Activated CD4-positive, alpha-beta T cell treated with anti-CD3 and anti-CD28 coated beads for 36 hours (primary cell): ENCODE data around the gene GNL2. TPM values are rescaled to one million over a fixed set of nuclear protein-coding genes. Genes with fewer than 3 reads are reported as not detected.
"Not testable (repeated sequence)": the region's sequence is repeated elsewhere in the genome, so short reads cannot be mapped to it uniquely, and the experiment has no call there.

Experiments used
- ATAC-seq: fragments of 200-7000 bp; cut with Tn5 transposase; one replicate; pipeline ENCODE4 v1.10.0; 2021; ENCODE audit warnings: mild to moderate bottlenecking, moderate library complexity
- CTCF ChIA-PET: fragments of 350-600 bp; sonication (Branson Sonifier 250); formaldehyde crosslinking; loops from one replicate; lab custom pipeline; 2021; ENCODE audit warnings: antibody characterized with exemption; lab: Charles Lee
- POLR2A ChIA-PET: fragments of 350-600 bp; sonication (Branson Sonifier 250); formaldehyde crosslinking; loops from one replicate; lab custom pipeline; 2021; ENCODE audit warnings: antibody characterized with exemption, inconsistent platforms; lab: Charles Lee
- DNase-seq: peaks from one replicate; pipeline ENCODE4 v3.0.0-alpha.2; 2020
- H3K27ac Mint-ChIP-seq: one replicate; pipeline ENCODE4 v1.8.0; 2021; ENCODE audit warnings: mixed read lengths
- H3K27me3 Mint-ChIP-seq: one replicate; pipeline ENCODE4 v1.8.0; 2021; ENCODE audit warnings: mixed read lengths
- H3K36me3 Mint-ChIP-seq: one replicate; pipeline ENCODE4 v1.8.0; 2021; ENCODE audit warnings: low read depth, mixed read lengths
- H3K4me1 Mint-ChIP-seq: one replicate; pipeline ENCODE4 v1.8.0; 2021; ENCODE audit warnings: mixed read lengths
- H3K4me3 Mint-ChIP-seq: one replicate; pipeline ENCODE4 v1.8.0; 2021; ENCODE audit warnings: mild to moderate bottlenecking, moderate library complexity, mixed read lengths
- H3K9me3 Mint-ChIP-seq: one replicate; pipeline ENCODE4 v1.8.0; 2021; ENCODE audit warnings: low read depth, mixed read lengths
- intact Hi-C, 2 experiments: fragments of 100-400 bp; cut with DNase I in 1 of 2; cut with micrococcal nuclease in 1 of 2; formaldehyde crosslinking; loops; one replicate each; pipeline versions ENCODE4 v1.14.2 to v1.15.1; 2022 to 2024; cut with DNase I, micrococcal nuclease
- total RNA-seq, 2 experiments: library from RNA; stranded (reverse); gene quantifications; one replicate each; pipeline ENCODE4 v1.2.3, GENCODE V29; 2021

GNL2 gene
- total RNA-seq, 2 experiments from 2014 or later = 82.3 to 98.8 TPM

DNA sequence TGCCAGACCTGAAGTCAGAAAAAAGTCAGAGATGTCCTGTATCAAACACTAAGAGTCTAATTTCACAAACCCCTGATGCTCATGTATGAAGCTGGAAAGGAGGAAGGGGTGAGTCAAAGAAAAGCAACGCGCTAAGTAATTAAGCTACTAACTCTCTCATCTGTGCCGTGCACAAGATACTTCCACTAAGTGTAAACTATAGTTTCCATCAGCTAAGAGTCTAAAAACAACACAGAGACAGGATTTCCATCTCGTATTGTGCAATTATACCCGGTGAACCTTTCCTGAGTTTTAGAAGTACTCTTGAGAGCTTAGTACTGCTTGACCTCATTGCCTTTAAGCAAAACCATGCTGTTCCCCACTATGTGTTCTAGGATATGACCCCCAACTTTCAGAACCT, 20.0 kb downstream of the GNL2 start:
- Mint-ChIP-seq H3K36me3 (peaks cover 78% of the 10 kb centered on the region), H3K4me3 (no peak overlapping the region), H3K9me3 (no peaks in the 10 kb centered on the region), H3K27ac (peak overlapping the region; percentile 90), H3K27me3 (no peaks in the 10 kb centered on the region), H3K4me1 (peaks cover 52% of the 10 kb centered on the region)
- intact Hi-C loops = loop anchor here (1.0 to 5.0 kb wide), 4 partner anchors 12 to 182 kb away; partner anchors contain the start of gene GNL2 (in 1 of the 2)
- peak; percentile 55 for ATAC-seq
- no peak for DNase-seq
- POLR2A ChIA-PET = interaction anchor here (1.5 to 1.9 kb wide), 2 partner anchors 12 to 115 kb away, joined by 4 to 6 read pairs; a partner anchor contains a TSS
- CTCF ChIA-PET = interaction anchor here (1.0 to 1.4 kb wide), 4 partner anchors 10 to 106 kb away, joined by 3 to 6 read pairs (median 3); partner anchors contain the start of gene MEAF6

DNA sequence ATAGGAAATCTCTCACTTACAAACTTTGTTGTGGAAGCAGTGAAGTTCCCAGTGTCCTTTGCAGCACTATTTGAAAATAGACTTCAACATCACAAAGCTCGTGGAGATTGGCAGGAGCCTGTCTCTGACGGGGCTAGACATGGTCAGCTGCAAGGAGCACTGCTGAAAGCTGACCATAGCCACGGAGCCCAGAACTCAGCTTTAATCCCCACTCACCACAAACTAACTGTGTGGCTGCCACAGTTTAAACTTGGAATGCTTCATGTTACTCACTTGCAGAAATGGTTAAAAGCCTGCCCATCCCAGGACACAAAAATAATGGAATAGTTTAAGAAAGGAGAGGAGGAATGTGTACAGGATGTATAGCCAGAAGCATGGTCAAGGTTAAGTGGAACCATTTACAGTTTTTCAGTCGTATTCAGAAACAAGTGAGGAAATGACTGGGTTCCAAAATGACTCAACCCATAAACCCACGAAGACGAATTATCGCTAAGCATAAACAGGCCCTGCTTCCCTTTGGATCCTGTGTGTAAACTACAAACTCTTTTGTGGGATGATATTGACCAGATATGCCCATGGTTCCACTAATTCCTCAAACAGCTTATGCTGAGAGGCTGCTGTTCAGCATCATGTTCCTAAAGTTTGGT, 20.8 kb downstream of the GNL2 start:
- ChIA-PET POLR2A (no interaction called here), CTCF (interaction anchor here (0.6 to 1.7 kb wide), 4 partner anchors 11 to 107 kb away, joined by 3 to 4 read pairs (median 3); no protein-coding TSS in a partner anchor)
- ATAC-seq (peak; percentile 56), DNase-seq (peak; percentile 26)
- Mint-ChIP-seq H3K9me3 (no peaks in the 10 kb centered on the region), H3K36me3 (peaks cover 77% of the 10 kb centered on the region), H3K27me3 (no peaks in the 10 kb centered on the region), H3K4me3 (no peak overlapping the region), H3K4me1 (peaks cover 55% of the 10 kb centered on the region), H3K27ac (peak overlapping the region; percentile 90)
- intact Hi-C loops = loop anchor here (2.0 to 5.0 kb wide), 3 partner anchors 20 to 182 kb away; partner anchors contain the start of gene GNL2 (in 1 of the 2)

DNA sequence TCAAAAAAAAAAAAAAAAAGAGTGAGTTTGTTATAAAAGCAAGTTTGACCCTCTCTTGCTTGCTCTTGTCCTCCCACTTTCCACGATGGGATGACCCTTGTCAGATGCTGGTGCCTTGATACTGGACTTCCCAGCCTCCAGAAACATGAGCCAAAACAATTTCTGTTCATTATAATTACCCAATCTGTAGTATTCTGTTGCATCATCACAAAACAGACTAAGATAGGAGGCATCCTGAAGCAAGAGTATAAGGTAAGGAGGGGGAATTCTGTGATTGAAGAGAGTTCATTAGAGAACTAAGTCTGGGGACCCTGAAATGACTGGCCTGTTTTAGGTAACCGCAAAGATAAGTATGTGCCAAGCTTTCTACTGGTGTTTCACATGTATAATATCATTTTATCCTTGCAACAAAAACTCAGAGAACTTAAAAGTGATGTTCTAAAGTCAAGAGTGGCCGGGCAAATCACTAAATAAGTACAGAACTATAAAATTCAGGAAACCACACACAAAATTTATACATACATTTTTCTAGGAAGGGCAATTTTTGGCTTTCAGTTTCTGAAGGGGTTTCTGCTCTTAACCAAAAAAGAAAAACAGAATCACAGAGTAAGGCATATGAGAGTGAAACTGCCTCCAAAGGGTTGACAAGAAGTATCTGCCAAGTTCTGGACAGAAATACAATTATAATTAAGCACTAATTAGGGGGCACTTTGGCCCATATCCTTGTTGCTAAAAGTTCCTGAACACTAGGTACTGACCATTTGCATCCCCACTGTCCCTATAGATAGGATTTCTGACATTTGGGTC, 25.0 kb downstream of the GNL2 start:
- Mint-ChIP-seq H3K27me3 (no peaks in the 10 kb centered on the region), H3K36me3 (peaks cover 84% of the 10 kb centered on the region), H3K4me3 (no peak overlapping the region), H3K4me1 (peaks cover 34% of the 10 kb centered on the region), H3K9me3 (no peaks in the 10 kb centered on the region), H3K27ac (peak overlapping the region; percentile 65)
- ATAC-seq (peak; percentile 47), DNase-seq (no peak)
- intact Hi-C loops = no loop called here
- ChIA-PET POLR2A (no interaction called here), CTCF (interaction anchor here (0.7 kb wide), 2 partner anchors 18 to 1505 kb away, joined by 3 read pairs; no protein-coding TSS in a partner anchor)

DNA sequence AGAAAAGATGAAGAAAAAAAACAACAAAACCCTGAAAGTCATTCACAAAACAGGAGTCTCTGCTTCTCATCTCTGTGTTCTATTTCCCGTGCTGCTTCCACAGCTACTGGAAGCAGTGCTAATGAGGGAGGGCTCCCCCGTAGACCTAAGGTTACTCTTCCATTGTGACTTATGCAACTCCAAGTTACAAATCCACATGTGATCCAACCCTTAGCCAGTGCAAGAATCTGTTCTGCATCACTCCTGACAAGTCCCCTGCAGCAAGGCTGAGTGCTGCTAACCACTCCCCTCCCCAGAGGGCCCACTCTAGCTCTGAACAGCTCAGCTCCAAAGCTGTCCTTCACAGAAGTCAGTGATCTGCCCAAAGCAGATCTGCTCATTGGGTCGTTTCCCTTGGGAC, 28.7 kb downstream of the GNL2 start:
- ATAC-seq = no peak
- intact Hi-C loops = no loop called here
- peaks cover 15% of the 10 kb centered on the region for H3K4me1 Mint-ChIP-seq
- H3K27me3 Mint-ChIP-seq = no peaks in the 10 kb centered on the region
- CTCF ChIA-PET = no interaction called here
- H3K27ac Mint-ChIP-seq = no peak overlapping the region
- peaks cover 59% of the 10 kb centered on the region for H3K36me3 Mint-ChIP-seq
- no peaks in the 10 kb centered on the region for H3K9me3 Mint-ChIP-seq
- POLR2A ChIA-PET = no interaction called here
- H3K4me3 Mint-ChIP-seq = no peak overlapping the region
- no peak for DNase-seq

DNA sequence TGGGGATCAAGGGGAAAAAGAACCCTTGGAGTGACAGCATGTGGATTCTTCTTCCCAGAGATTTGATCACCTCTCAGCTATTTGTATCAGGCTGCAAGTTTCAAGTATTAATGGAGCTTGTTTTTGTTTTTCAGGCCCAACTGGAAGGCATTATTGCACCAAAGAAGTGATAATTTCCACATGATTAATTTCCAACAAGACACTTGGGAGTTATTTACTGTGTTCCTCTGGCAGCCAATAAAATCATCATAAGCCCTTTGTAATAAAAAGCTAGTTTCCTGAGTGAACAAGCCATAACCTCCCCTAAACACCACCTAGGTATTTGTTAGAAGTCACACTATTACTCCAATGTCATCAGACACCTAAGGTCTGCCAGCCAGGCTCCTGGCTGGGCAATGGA, 30.8 kb downstream of the GNL2 start:
- H3K36me3 Mint-ChIP-seq = peaks cover 43% of the 10 kb centered on the region
- no peaks in the 10 kb centered on the region for H3K27me3 Mint-ChIP-seq
- CTCF ChIA-PET = interaction anchor here (1.0 to 1.4 kb wide), 6 partner anchors 8 to 117 kb away, joined by 3 to 4 read pairs (median 3); partner anchors contain the start of gene SNIP1
- H3K4me3 Mint-ChIP-seq = no peak overlapping the region
- no peaks in the 10 kb centered on the region for H3K9me3 Mint-ChIP-seq
- ATAC-seq (no peak), DNase-seq (no peak)
- H3K4me1 Mint-ChIP-seq = no peaks in the 10 kb centered on the region
- H3K27ac Mint-ChIP-seq = peak overlapping the region; percentile 8
- POLR2A ChIA-PET = no interaction called here
- intact Hi-C loops = no loop called here

DNA sequence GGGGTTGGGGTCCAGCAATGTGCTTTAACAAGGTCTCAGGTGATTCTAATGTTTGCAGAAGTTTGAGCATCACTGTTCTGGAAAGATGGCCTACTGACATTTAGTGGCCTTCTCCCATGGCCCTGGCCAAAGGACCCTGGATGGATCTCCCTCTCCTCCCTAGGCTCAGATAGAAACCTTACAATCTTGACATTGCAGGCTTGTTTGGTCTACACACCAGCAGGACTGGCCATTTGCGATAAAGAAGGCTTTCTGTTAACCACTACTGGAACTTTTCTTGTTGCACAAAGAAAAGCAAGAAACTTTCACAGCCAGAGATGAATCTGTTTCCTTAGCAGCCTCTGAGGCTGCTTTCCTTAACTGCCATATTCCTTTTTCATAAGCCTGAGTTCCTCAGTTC, 32.8 kb downstream of the GNL2 start:
- intact Hi-C loops = loop anchor here in 1 of 2 experiments (1.0 kb wide), 1 partner anchor 119 kb away; no protein-coding TSS in a partner anchor
- Mint-ChIP-seq H3K27me3 (no peaks in the 10 kb centered on the region), H3K27ac (no peak overlapping the region), H3K4me3 (no peak overlapping the region), H3K9me3 (no peaks in the 10 kb centered on the region), H3K36me3 (peaks cover 24% of the 10 kb centered on the region), H3K4me1 (no peaks in the 10 kb centered on the region)
- ChIA-PET POLR2A (no interaction called here), CTCF (interaction anchor here (1.2 to 1.3 kb wide), 2 partner anchors 119 to 428 kb away, joined by 3 read pairs; no protein-coding TSS in a partner anchor)
- ATAC-seq (no peak), DNase-seq (no peak)

DNA sequence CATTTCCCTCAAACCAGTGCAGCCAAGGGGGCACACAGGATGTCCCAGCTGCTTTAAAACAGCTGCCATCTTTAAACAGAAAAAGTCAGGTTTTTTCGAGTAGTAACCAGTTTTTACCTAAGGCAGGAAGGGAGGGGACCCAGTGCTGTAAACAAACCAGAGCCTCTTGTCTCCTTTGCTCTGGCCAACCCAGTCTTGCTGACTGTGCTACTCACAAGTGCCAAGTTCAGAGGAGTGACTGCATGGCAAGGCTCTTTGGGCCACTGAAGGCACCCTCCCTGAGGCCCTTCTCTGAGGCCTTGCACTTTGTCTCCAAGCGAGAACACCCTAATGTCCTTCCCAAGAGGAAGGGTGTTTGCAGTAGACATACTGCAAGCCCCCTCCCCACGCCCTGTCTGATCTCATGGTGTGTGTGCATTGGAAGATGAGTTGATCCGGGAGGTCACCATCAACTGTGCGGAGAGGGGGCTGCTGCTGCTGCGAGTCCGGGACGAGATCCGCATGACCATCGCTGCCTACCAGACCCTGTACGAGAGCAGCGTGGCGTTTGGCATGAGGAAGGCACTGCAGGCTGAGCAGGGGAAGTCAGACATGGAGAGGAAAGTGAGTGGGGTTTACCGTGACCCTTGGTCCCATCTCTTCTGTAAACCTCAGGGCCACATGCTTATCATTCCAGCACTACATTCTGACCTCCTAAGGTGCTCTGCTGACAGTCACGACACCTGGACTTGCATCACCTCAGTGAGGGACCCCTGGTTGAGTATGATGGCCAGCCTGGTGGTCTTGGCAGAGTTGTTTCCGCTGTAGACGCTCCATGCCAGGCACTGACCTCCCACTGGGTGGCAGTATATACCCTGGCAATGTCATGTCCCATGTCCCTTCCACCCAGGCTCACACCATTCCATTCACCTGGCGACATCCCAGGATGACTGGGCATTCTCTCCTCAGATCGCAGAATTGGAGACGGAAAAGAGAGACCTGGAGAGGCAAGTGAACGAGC, 34.3 kb downstream of the GNL2 start:
- peaks cover 10% of the 10 kb centered on the region for H3K36me3 Mint-ChIP-seq
- DNase-seq = peak; percentile 58
- POLR2A ChIA-PET = no interaction called here
- peaks cover 2% of the 10 kb centered on the region for H3K4me1 Mint-ChIP-seq
- intact Hi-C loops = loop anchor here (1.0 kb wide), 1 partner anchor 121 kb away; no protein-coding TSS in a partner anchor
- H3K9me3 Mint-ChIP-seq = no peaks in the 10 kb centered on the region
- no peak overlapping the region for H3K4me3 Mint-ChIP-seq
- no peaks in the 10 kb centered on the region for H3K27me3 Mint-ChIP-seq
- CTCF ChIA-PET = interaction anchor here (0.6 to 1.2 kb wide), 5 partner anchors 54 to 1273 kb away, joined by 3 to 4 read pairs (median 3); partner anchors contain the start of gene MTF1
- H3K27ac Mint-ChIP-seq = no peak overlapping the region
- ATAC-seq = peak; percentile 78

DNA sequence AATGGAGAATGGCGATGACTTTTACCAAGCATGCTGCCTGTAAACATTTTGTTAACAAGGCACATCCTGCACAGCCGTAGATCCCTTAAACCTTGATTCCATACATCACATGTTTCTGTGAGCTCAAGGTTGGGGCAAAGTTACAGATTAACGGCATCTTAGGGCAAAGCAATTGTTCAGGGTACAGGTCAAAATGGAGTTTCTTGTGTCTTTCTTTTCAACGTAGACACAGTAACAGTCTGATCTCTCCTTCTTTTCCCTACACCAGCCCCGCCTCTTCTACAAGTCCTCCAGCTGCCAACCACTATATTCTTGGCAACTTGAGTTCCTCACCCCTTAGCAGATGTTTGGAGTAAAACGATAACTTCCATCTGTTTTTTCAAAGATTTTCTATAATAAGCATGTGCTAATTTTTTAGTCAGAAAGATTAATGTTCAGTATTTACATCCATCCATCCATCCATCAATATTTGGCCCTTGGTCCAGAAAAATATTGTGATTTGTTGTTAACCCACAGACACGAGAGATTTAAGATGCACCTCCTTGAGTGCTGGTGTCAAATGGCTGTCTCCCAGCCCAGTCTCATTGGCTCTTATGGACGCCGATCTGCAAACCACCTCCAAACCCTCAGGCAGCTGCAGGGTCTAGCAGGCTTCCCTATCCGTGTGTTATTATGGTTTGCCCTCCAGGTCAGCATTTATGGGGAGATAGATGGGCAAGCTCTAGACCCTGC, 35.2 kb downstream of the GNL2 start:
- POLR2A ChIA-PET = no interaction called here
- Mint-ChIP-seq H3K4me1 (peaks cover 2% of the 10 kb centered on the region), H3K27me3 (no peaks in the 10 kb centered on the region), H3K36me3 (peaks cover 4% of the 10 kb centered on the region), H3K27ac (no peak overlapping the region), H3K9me3 (no peaks in the 10 kb centered on the region), H3K4me3 (no peak overlapping the region)
- DNase-seq (no peak), ATAC-seq (no peak)
- intact Hi-C loops = loop anchor here in 1 of 2 experiments (1.0 kb wide), 1 partner anchor 122 kb away; no protein-coding TSS in a partner anchor
- CTCF ChIA-PET = interaction anchor here (0.6 to 1.1 kb wide), 2 partner anchors 121 to 299 kb away, joined by 3 to 4 read pairs; partner anchors contain the start of gene MTF1

DNA sequence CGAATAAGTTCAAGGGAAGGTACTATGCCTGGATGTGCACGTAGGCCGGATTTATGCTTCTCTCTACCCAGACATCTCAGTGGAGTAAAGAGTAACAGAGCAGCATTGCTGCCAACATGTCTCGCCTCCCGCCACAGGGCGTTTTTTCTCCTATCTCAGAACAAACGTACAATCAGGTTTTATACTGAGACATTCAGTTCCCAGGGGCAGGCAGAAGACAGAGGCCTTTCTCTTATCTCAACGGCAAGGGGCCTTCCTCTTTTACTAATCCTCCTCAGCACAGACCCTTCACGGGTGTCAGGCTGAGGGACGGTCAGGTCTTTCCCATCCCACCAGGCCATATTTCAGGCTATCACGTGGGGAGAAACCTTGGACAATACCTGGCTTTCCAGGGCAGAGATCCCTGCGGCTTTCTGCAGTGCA, 35.8 kb downstream of the GNL2 start:
- H3K9me3 Mint-ChIP-seq, intact Hi-C loops, H3K4me1 Mint-ChIP-seq, ATAC-seq, H3K4me3 Mint-ChIP-seq, H3K36me3 Mint-ChIP-seq, H3K27ac Mint-ChIP-seq, POLR2A ChIA-PET, DNase-seq, H3K27me3 Mint-ChIP-seq: not testable (repeated sequence)
- CTCF ChIA-PET = interaction anchor here (1.1 kb wide), 1 partner anchor 122 kb away, joined by 4 read pairs; no protein-coding TSS in a partner anchor

DNA sequence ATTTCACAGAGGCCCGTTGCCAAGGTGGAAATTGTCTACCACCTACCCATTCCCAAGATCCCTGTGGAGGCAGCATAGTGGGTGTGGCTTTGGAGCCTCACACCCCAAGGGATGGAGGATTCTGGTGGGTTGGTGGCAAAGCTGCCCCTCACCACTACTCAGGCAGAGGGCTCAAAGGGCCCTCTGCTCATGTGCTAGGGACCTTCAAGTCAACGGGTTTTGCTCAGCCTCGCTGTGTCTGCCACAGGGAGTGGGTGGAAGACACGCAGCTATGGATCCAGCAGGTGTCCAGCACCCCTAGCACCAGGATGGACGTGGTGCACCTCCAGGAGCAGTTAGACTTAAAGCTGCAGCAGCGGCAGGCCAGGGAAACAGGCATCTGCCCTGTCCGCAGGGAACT, 36.7 kb downstream of the GNL2 start:
- H3K4me3 Mint-ChIP-seq = no peak overlapping the region
- no peaks in the 10 kb centered on the region for H3K9me3 Mint-ChIP-seq
- H3K4me1 Mint-ChIP-seq = peaks cover 2% of the 10 kb centered on the region
- no peak for ATAC-seq
- no peaks in the 10 kb centered on the region for H3K27me3 Mint-ChIP-seq
- POLR2A ChIA-PET = no interaction called here
- DNase-seq = no peak
- peaks cover 5% of the 10 kb centered on the region for H3K36me3 Mint-ChIP-seq
- CTCF ChIA-PET = no interaction called here
- no peak overlapping the region for H3K27ac Mint-ChIP-seq
- intact Hi-C loops = no loop called here
